ENCODE results near the gene TMEM161A. TPM values are rescaled to one million over a fixed set of nuclear protein-coding genes. Genes with fewer than 3 reads are reported as not detected.

The TMEM161A gene
- polyA plus RNA-seq, 3 donors = 14.3 to 22.5 (median 15.3) TPM

- Mint-ChIP-seq H3K4me3 (no peak overlapping the region), H3K27ac (no peak overlapping the region), H3K27me3 (ENCODE audit: low read depth in 3 of 3) (peaks cover 0 to 2% (median 0%) of the 10 kb centered on the region in 3 donors), H3K9me3 (no peaks in the 10 kb centered on the region), H3K36me3 (peaks cover 5 to 8% of the 10 kb centered on the region in 2 donors), H3K4me1 (no peaks in the 10 kb centered on the region)
- Histone ChIP-seq H2AFZ (ENCODE audit: insufficient read depth, low read depth, low read length, poor library complexity, severe bottlenecking) (no peak overlapping the region), H3K4me1 (ENCODE audit: control insufficient read depth in 1 of 2, insufficient read depth in 2 of 2, low read length in 2 of 2) (no peaks in the 10 kb centered on the region), H4K20me1 (ENCODE audit: insufficient read depth, low read length) (no peaks in the 10 kb centered on the region), H3K9me3 (replicated peaks in 1 of 2; ENCODE audit: control insufficient read depth in 1 of 2, insufficient read depth in 1 of 2, low read length in 2 of 2) (no peaks in the 10 kb centered on the region), H3K4me3 (replicated peaks in 1 of 3; ENCODE audit: low read depth in 2 of 3, low read length in 3 of 3) (no peak overlapping the region), H3K36me3 (replicated peaks in 1 of 2; ENCODE audit: control insufficient read depth in 1 of 2, insufficient read depth in 2 of 2, low read length in 2 of 2) (no peaks in the 10 kb centered on the region), H3K27ac (ENCODE audit: low read depth in 1 of 2, low read length in 2 of 2) (no peak overlapping the region), H3K79me2 (ENCODE audit: insufficient read depth, low read length) (no peaks in the 10 kb centered on the region), H3K4me2 (replicated peaks; ENCODE audit: extremely low read depth, low read length, poor library complexity, severe bottlenecking) (no peak overlapping the region), H3K9ac (ENCODE audit: insufficient read depth, low read length, poor library complexity, severe bottlenecking) (no peak overlapping the region), H3K27me3 (ENCODE audit: control insufficient read depth in 2 of 2, insufficient read depth in 2 of 2, low read length in 2 of 2) (no peaks in the 10 kb centered on the region)
- no peak for DNase-seq
- TF ChIP-seq, protein P1, sequence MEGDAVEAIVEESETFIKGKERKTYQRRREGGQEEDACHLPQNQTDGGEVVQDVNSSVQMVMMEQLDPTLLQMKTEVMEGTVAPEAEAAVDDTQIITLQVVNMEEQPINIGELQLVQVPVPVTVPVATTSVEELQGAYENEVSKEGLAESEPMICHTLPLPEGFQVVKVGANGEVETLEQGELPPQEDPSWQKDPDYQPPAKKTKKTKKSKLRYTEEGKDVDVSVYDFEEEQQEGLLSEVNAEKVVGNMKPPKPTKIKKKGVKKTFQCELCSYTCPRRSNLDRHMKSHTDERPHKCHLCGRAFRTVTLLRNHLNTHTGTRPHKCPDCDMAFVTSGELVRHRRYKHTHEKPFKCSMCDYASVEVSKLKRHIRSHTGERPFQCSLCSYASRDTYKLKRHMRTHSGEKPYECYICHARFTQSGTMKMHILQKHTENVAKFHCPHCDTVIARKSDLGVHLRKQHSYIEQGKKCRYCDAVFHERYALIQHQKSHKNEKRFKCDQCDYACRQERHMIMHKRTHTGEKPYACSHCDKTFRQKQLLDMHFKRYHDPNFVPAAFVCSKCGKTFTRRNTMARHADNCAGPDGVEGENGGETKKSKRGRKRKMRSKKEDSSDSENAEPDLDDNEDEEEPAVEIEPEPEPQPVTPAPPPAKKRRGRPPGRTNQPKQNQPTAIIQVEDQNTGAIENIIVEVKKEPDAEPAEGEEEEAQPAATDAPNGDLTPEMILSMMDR (IDR thresholded peaks at IDR 0.05) = no peak
- intact Hi-C loops (cut with micrococcal nuclease) = no loop called here
- 79% methylated on average over 6 of the region's 11 CpGs for WGBS (ENCODE audit: insufficient coverage)
These were observed 42.6 kb downstream of the TMEM161A start for GRCh38 chr19:19095691-19096090.

DNA sequence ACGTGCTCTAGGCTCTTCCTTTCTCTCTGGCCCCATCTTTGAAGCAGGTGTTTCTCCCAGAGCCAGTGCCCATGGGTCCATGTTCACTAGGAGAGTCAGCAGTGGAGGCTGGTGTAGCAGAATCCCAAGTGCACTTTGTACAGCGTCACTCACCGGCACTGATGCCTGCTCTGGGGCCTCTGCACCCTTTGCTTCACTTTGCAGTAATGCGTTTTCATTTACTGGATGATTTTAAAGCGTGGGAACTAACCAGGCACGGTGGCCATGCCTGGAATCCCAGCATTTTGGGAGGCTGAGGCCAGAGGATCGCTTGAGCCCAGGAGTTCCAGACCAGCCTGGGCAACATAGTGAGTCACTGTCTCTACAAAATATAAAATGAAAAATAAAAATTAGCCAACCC, 43.8 kb downstream of the TMEM161A start:
- Mint-ChIP-seq H3K4me3 (no peak overlapping the region), H3K27ac (no peak overlapping the region), H3K36me3 (peaks cover 5 to 8% of the 10 kb centered on the region in 2 donors), H3K9me3 (no peaks in the 10 kb centered on the region), H3K27me3 (ENCODE audit: low read depth in 3 of 3) (peaks cover 0 to 2% (median 0%) of the 10 kb centered on the region in 3 donors), H3K4me1 (no peaks in the 10 kb centered on the region)
- no peak for DNase-seq
- Histone ChIP-seq H3K27me3 (ENCODE audit: control insufficient read depth in 2 of 2, insufficient read depth in 2 of 2, low read length in 2 of 2) (no peaks in the 10 kb centered on the region), H3K9ac (ENCODE audit: insufficient read depth, low read length, poor library complexity, severe bottlenecking) (no peak overlapping the region), H3K4me1 (ENCODE audit: control insufficient read depth in 1 of 2, insufficient read depth in 2 of 2, low read length in 2 of 2) (no peaks in the 10 kb centered on the region), H2AFZ (ENCODE audit: insufficient read depth, low read depth, low read length, poor library complexity, severe bottlenecking) (no peak overlapping the region), H4K20me1 (ENCODE audit: insufficient read depth, low read length) (no peaks in the 10 kb centered on the region), H3K36me3 (replicated peaks in 1 of 2; ENCODE audit: control insufficient read depth in 1 of 2, insufficient read depth in 2 of 2, low read length in 2 of 2) (no peaks in the 10 kb centered on the region), H3K27ac (ENCODE audit: low read depth in 1 of 2, low read length in 2 of 2) (no peak overlapping the region), H3K4me3 (replicated peaks in 1 of 3; ENCODE audit: low read depth in 2 of 3, low read length in 3 of 3) (no peak overlapping the region), H3K4me2 (replicated peaks; ENCODE audit: extremely low read depth, low read length, poor library complexity, severe bottlenecking) (no peak overlapping the region), H3K79me2 (ENCODE audit: insufficient read depth, low read length) (no peaks in the 10 kb centered on the region), H3K9me3 (replicated peaks in 1 of 2; ENCODE audit: control insufficient read depth in 1 of 2, insufficient read depth in 1 of 2, low read length in 2 of 2) (no peaks in the 10 kb centered on the region)
- TF ChIP-seq, protein P1 (IDR thresholded peaks at IDR 0.05) = no peak
- intact Hi-C loops (cut with micrococcal nuclease) = no loop called here
- 100% methylated on average over 4 of the region's 7 CpGs for WGBS (ENCODE audit: insufficient coverage)

Measured in CD14-positive monocyte (primary cell).